A673 (cell line): ENCODE measurements around the gene TMSB4X. TPM values are rescaled to one million over a fixed set of nuclear protein-coding genes. Genes with fewer than 3 reads are reported as not detected.

Experiments
- BruUV-seq: library from RNA; stranded (reverse); fragments of 400-500 nt; replicated peaks from 2 replicates; lab custom pipeline; 2021; lab: Mats Ljungman, UMichigan
- CTCF ChIA-PET: fragments of 300-600 bp; sonication (Branson Sonifier 250); formaldehyde crosslinking; loops from one replicate; lab custom pipeline; 2022; ENCODE audit warnings: antibody characterized with exemption; lab: Charles Lee
- POLR2A ChIA-PET: fragments of 300-600 bp; sonication (Branson Sonifier 250); formaldehyde crosslinking; loops from one replicate; lab custom pipeline; 2022; ENCODE audit warnings: antibody characterized with exemption; ENCODE audit not compliant: low non-redundant PET; lab: Charles Lee
- DNase-seq: peaks from one replicate; pipeline ENCODE4 v3.0.0-alpha.2; 2015; ENCODE audit warnings: low spot score
- H3K27ac ChIP-seq: fragments of 200-600 bp; sonication (generic); 2 replicates; pipeline ENCODE4 v1.5.1; 2016; ENCODE audit warnings: mixed run types, low read depth, mild to moderate bottlenecking, mixed read lengths, antibody characterized with exemption, low read length; ENCODE audit not compliant: poor library complexity, severe bottlenecking
- H3K27me3 ChIP-seq: fragments of 200-600 bp; sonication (generic); replicated peaks from 2 replicates; pipeline ENCODE4 v1.6.1; 2017; ENCODE audit warnings: mixed run types, low read depth, mild to moderate bottlenecking, mixed read lengths, antibody characterized with exemption, low read length; ENCODE audit not compliant: insufficient read depth, poor library complexity
- H3K36me3 ChIP-seq: fragments of 200-600 bp; sonication (generic); 2 replicates; pipeline ENCODE4 v1.6.1; 2016; ENCODE audit warnings: mixed run types, mild to moderate bottlenecking, mixed read lengths, antibody characterized with exemption, low read length; ENCODE audit not compliant: insufficient read depth, poor library complexity, severe bottlenecking
- H3K4me1 ChIP-seq: fragments of 200-600 bp; sonication (generic); 2 replicates; pipeline ENCODE4 v1.6.1; 2017; ENCODE audit warnings: mixed run types, mild to moderate bottlenecking, mixed read lengths, antibody characterized with exemption, low read length; ENCODE audit not compliant: insufficient read depth, poor library complexity, severe bottlenecking
- H3K4me3 ChIP-seq: fragments of 200-600 bp; sonication (generic); 2 replicates; pipeline ENCODE4 v1.5.1; 2016; ENCODE audit warnings: low read depth, mixed run types, mild to moderate bottlenecking, mixed read lengths, low read length; ENCODE audit not compliant: poor library complexity, severe bottlenecking
- H3K9me3 ChIP-seq: fragments of 200-600 bp; sonication (generic); 2 replicates; pipeline ENCODE4 v1.6.1; 2016; ENCODE audit warnings: mixed run types, low read depth, mild to moderate bottlenecking, mixed read lengths, antibody characterized with exemption, low read length; ENCODE audit not compliant: poor library complexity, severe bottlenecking
- EZH2 ChIP-seq: fragments of 200-600 bp; sonication (generic); IDR thresholded peaks from 2 replicates; pipeline ENCODE4 v1.6.1; 2017; ENCODE audit warnings: borderline replicate concordance, low read depth, mild to moderate bottlenecking, mixed read lengths, antibody characterized with exemption, low read length; ENCODE audit not compliant: poor library complexity, severe bottlenecking
- intact Hi-C: fragments of 100-400 bp; cut with micrococcal nuclease; formaldehyde crosslinking; loops from one replicate; pipeline ENCODE4 v1.10.0; 2022; ENCODE audit not compliant: unreplicated experiment
- total RNA-seq: library from RNA; stranded (reverse); gene quantifications from 2 replicates; pipeline ENCODE4 v1.2.3, GENCODE V29; 2021
- TF ChIP-seq, protein P1 (sequence below): fragments of 300-800, 200-600 bp; sonication (generic); conservative IDR thresholded peaks from 2 replicates; pipeline ENCODE4 v1.5.1; 2017; ENCODE audit warnings: low read depth, mild to moderate bottlenecking, antibody characterized with exemption, low read length, moderate library complexity, mixed read lengths

TMSB4X gene
- total RNA-seq, 1 experiment from 2014 or later = 1,093 TPM

DNA sequence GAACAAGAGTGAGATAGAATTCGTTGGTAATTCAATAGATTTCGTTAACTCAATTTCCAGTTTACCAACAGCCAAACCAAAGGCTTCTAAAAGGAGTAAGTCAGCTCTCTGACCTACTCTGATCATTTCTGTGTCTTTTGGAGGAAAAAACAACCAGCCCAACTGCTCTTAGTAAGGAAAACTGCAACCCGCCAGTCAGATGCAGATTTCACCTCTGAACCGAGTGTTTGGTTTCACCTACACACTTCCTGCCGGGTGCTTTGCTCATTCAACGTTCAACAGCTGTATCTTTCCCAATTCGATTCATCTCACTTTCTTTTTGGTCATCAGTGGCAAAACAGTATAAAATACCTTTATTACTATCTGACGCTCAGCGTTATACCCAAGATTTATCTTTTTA is 24.5 kb downstream of the TMSB4X start:
- Histone ChIP-seq H3K4me3 (no peak overlapping the region), H3K9me3 (no peaks in the 10 kb centered on the region), H3K27me3 (peaks cover 12% of the 10 kb centered on the region), H3K36me3 (no peaks in the 10 kb centered on the region), H3K4me1 (peaks cover 17% of the 10 kb centered on the region), H3K27ac (no peak overlapping the region)
- DNase-seq = peak; percentile 12
- intact Hi-C loops = no loop called here
- POLR2A ChIA-PET = no interaction called here
- CTCF ChIA-PET = no interaction called here
- TF ChIP-seq, protein P1, sequence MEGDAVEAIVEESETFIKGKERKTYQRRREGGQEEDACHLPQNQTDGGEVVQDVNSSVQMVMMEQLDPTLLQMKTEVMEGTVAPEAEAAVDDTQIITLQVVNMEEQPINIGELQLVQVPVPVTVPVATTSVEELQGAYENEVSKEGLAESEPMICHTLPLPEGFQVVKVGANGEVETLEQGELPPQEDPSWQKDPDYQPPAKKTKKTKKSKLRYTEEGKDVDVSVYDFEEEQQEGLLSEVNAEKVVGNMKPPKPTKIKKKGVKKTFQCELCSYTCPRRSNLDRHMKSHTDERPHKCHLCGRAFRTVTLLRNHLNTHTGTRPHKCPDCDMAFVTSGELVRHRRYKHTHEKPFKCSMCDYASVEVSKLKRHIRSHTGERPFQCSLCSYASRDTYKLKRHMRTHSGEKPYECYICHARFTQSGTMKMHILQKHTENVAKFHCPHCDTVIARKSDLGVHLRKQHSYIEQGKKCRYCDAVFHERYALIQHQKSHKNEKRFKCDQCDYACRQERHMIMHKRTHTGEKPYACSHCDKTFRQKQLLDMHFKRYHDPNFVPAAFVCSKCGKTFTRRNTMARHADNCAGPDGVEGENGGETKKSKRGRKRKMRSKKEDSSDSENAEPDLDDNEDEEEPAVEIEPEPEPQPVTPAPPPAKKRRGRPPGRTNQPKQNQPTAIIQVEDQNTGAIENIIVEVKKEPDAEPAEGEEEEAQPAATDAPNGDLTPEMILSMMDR = no peak
- no peak for TF ChIP-seq EZH2
- BruUV-seq = no TSS peak

DNA sequence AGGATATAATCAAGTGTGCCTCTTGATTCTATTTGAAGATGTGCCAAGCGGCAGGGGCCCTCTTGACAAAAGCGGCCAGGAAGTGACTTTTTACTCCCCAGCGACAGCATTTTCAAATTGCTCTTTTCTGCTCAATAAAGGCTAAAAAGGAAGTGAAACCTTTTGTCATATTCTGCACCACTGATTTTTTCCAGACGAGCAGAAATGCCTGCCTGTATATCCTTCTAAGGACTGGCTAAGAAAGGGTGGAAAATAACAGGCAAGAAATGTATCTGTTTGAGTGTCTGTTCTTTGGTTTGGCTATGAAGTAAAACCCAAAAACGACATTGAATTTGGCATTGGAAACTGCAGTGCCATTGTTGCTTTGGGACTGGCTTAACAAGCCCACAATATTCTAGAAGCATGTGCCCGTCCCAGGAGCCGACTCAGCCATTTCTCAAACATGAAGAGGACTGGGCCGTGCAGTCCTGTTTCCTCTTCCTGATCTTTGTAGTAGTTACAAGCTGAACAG is 25.4 kb downstream of the TMSB4X start:
- BruUV-seq = no TSS peak
- no peak for TF ChIP-seq EZH2
- TF ChIP-seq, protein P1 = no peak
- intact Hi-C loops = loop anchor here (1.0 kb wide), 1 partner anchor 25 kb away; the partner anchor contains the start of gene TMSB4X
- Histone ChIP-seq H3K4me3 (no peak overlapping the region), H3K4me1 (peaks cover 17% of the 10 kb centered on the region), H3K27ac (peak overlapping the region; percentile 44), H3K27me3 (peaks cover 12% of the 10 kb centered on the region), H3K9me3 (no peaks in the 10 kb centered on the region), H3K36me3 (no peaks in the 10 kb centered on the region)
- POLR2A ChIA-PET = no interaction called here
- CTCF ChIA-PET = no interaction called here
- peak; percentile 87 for DNase-seq

DNA sequence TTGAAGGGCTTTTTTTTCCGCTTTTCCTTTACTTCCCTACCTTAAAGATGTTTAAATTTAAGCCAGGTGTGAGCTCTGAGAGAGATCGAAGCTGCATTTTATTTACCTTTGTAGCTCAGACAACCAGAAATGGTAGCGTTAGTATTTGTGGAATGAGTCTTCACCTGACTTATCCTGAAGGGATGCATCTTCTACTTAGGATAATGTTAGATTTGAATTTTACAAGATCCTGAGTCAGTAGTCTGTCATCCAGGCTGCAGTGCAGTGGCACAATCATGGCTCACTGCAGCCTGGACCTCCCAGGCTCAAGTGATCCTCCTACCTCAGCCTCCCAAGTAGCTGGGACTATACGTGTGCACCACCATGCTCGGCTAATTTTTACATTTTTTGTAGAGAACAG is 26.2 kb downstream of the TMSB4X start:
- ChIA-PET POLR2A (no interaction called here), CTCF (no interaction called here)
- TF ChIP-seq, protein P1 = no peak
- no peak for TF ChIP-seq EZH2
- BruUV-seq = no TSS peak
- Histone ChIP-seq H3K27ac (no peak overlapping the region), H3K4me1 (peaks cover 17% of the 10 kb centered on the region), H3K9me3 (no peaks in the 10 kb centered on the region), H3K36me3 (no peaks in the 10 kb centered on the region), H3K4me3 (no peak overlapping the region), H3K27me3 (peaks cover 12% of the 10 kb centered on the region)
- DNase-seq = no peak
- intact Hi-C loops = no loop called here
